ENCODE results near the gene SYNE3. TPM values are rescaled to one million over a fixed set of nuclear protein-coding genes. Genes with fewer than 3 reads are reported as not detected.

Gene SYNE3
- total and polyA plus RNA-seq, 2 donors (not counting 1 experiment from before 2014, with no cell fraction given): 4.9 to 24.1 TPM

DNA sequence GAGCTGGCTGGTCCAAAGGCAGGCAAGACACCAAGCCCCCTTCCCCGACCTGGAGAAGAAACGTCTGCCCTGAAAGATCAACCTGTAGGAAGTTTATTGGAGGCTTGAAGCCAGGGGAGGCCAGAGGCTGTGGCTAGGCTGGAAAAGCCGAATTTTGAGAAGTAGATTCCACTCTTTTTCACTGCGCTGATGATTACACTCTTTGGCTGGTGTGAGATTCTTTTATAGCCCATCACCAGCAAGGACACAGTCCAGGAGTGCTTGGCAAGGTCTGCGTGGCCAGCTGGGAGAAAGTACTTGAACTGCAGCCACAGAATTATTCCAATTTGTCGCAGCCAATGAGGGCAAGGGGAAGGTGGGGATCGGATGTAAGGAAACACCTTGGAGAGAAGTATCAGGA, 45.0 kb downstream of the SYNE3 start:
- H2AFZ ChIP-seq (ENCODE audit: low read length): no peak overlapping the region
- no peak overlapping the region for H3K4me3 ChIP-seq (replicated peaks in 1 of 4; ENCODE audit: control extremely low read depth in 1 of 4, insufficient read depth in 1 of 4, low read depth in 3 of 4, low read length in 4 of 4)
- no peaks in the 10 kb centered on the region for H4K20me1 ChIP-seq (ENCODE audit: control insufficient read depth, extremely low read depth, insufficient read depth, low read length)
- peaks cover 2% of the 10 kb centered on the region for H3K4me1 ChIP-seq (ENCODE audit: control insufficient read depth, extremely low read depth, insufficient read depth, low read length)
- H3K27me3 ChIP-seq (ENCODE audit: control insufficient read depth, insufficient read depth, low read length): no peaks in the 10 kb centered on the region
- no peak overlapping the region for H3K27ac ChIP-seq (ENCODE audit: insufficient read depth, low read length)
- no peak overlapping the region for H3K4me2 ChIP-seq (ENCODE audit: extremely low read depth, insufficient read depth, low read length)
- no peaks in the 10 kb centered on the region for H3K79me2 ChIP-seq (ENCODE audit: control insufficient read depth, insufficient read depth, low read length)
- DNase-seq (ENCODE audit: low read depth in 2 of 2): peak in 1 of 2 donors; percentile 12
- no peak overlapping the region for H3K9ac ChIP-seq (ENCODE audit: insufficient read depth, low read length)
- peaks cover 15% of the 10 kb centered on the region for H3K36me3 ChIP-seq (ENCODE audit: control insufficient read depth, insufficient read depth, low read length)
- H3K9me3 ChIP-seq (ENCODE audit: control insufficient read depth, insufficient read depth, low read depth, low read length): no peaks in the 10 kb centered on the region
- no peak for TF ChIP-seq EZH2 (IDR thresholded peaks at IDR 0.05; ENCODE audit: low read length, missing control alignments)
- no peak for TF ChIP-seq CTCF (conservative IDR thresholded peaks at IDR 0.05 in 1 of 2, IDR thresholded peaks at IDR 0.05 in 1 of 2; ENCODE audit: low read depth in 1 of 2, low read length in 2 of 2)

DNA sequence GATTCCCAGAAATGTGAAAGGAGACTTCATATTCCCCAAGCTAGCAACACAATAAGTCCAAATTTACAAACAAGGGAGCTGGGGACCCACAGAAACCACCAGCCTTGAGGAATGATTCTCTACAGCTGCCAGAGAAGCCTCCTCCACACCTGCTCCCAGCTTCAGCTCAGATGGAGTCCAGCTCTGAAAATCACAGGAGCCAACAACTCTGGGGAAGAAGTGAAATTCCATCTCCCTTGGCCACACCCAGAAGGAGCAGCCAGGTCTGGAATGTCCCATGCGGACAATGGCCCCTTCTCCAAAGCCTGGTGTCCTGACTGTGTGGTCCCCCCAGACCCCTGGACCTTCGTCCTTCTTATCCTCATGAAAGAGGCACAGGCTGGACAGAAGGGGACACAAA, 45.4 kb downstream of the SYNE3 start:
- Histone ChIP-seq H3K27ac (ENCODE audit: insufficient read depth, low read length) (no peak overlapping the region), H3K36me3 (ENCODE audit: control insufficient read depth, insufficient read depth, low read length) (peaks cover 15% of the 10 kb centered on the region), H3K4me3 (replicated peaks in 1 of 4; ENCODE audit: control extremely low read depth in 1 of 4, insufficient read depth in 1 of 4, low read depth in 3 of 4, low read length in 4 of 4) (no peak overlapping the region), H3K4me1 (ENCODE audit: control insufficient read depth, extremely low read depth, insufficient read depth, low read length) (peaks cover 2% of the 10 kb centered on the region), H3K4me2 (ENCODE audit: extremely low read depth, insufficient read depth, low read length) (no peak overlapping the region), H3K27me3 (ENCODE audit: control insufficient read depth, insufficient read depth, low read length) (no peaks in the 10 kb centered on the region), H4K20me1 (ENCODE audit: control insufficient read depth, extremely low read depth, insufficient read depth, low read length) (no peaks in the 10 kb centered on the region), H3K79me2 (ENCODE audit: control insufficient read depth, insufficient read depth, low read length) (no peaks in the 10 kb centered on the region), H3K9me3 (ENCODE audit: control insufficient read depth, insufficient read depth, low read depth, low read length) (no peaks in the 10 kb centered on the region), H3K9ac (ENCODE audit: insufficient read depth, low read length) (no peak overlapping the region), H2AFZ (ENCODE audit: low read length) (no peak overlapping the region)
- TF ChIP-seq CTCF (conservative IDR thresholded peaks at IDR 0.05 in 1 of 2, IDR thresholded peaks at IDR 0.05 in 1 of 2; ENCODE audit: low read depth in 1 of 2, low read length in 2 of 2): no peak
- no peak for TF ChIP-seq EZH2 (IDR thresholded peaks at IDR 0.05; ENCODE audit: low read length, missing control alignments)
- DNase-seq (ENCODE audit: low read depth in 2 of 2): no peak

- DNase-seq (ENCODE audit: low read depth in 2 of 2): no peak
- H3K27ac ChIP-seq (ENCODE audit: insufficient read depth, low read length): no peak overlapping the region
- H3K27me3 ChIP-seq (ENCODE audit: control insufficient read depth, insufficient read depth, low read length): no peaks in the 10 kb centered on the region
- peaks cover 21% of the 10 kb centered on the region for H3K36me3 ChIP-seq (ENCODE audit: control insufficient read depth, insufficient read depth, low read length)
- no peak overlapping the region for H3K4me2 ChIP-seq (ENCODE audit: extremely low read depth, insufficient read depth, low read length)
- peaks cover 2% of the 10 kb centered on the region for H3K4me1 ChIP-seq (ENCODE audit: control insufficient read depth, extremely low read depth, insufficient read depth, low read length)
- no peak for TF ChIP-seq EZH2 (IDR thresholded peaks at IDR 0.05; ENCODE audit: low read length, missing control alignments)
- TF ChIP-seq CTCF (conservative IDR thresholded peaks at IDR 0.05 in 1 of 2, IDR thresholded peaks at IDR 0.05 in 1 of 2; ENCODE audit: low read depth in 1 of 2, low read length in 2 of 2): no peak
- no peaks in the 10 kb centered on the region for H3K79me2 ChIP-seq (ENCODE audit: control insufficient read depth, insufficient read depth, low read length)
- H2AFZ ChIP-seq (ENCODE audit: low read length): no peak overlapping the region
- no peaks in the 10 kb centered on the region for H3K9me3 ChIP-seq (ENCODE audit: control insufficient read depth, insufficient read depth, low read depth, low read length)
- no peaks in the 10 kb centered on the region for H4K20me1 ChIP-seq (ENCODE audit: control insufficient read depth, extremely low read depth, insufficient read depth, low read length)
- no peak overlapping the region for H3K4me3 ChIP-seq (replicated peaks in 1 of 4; ENCODE audit: control extremely low read depth in 1 of 4, insufficient read depth in 1 of 4, low read depth in 3 of 4, low read length in 4 of 4)
- H3K9ac ChIP-seq (ENCODE audit: insufficient read depth, low read length): no peak overlapping the region
Observed at GRCh38 chr14:95469134-95469481, 47.3 kb downstream of the SYNE3 start.
